Natural killer cell treated with Interleukin-12 subunit alpha and Interleukin-12 subunit beta and Interleukin-15 and Interleukin-18, amount 100 ng/mL, for 72 hours (primary cell): ENCODE results near the gene PCDHGA5. TPM values are rescaled to one million over a fixed set of nuclear protein-coding genes. Genes with fewer than 3 reads are reported as not detected.
A peak's percentile ranks its signal among the peaks of the same experiment; 100 is the strongest.
"Not testable (repeated sequence)": the region's sequence is repeated elsewhere in the genome, so short reads cannot be mapped to it uniquely, and the experiment has no call there.

Experiments used
- ATAC-seq, 2 donors: fragments of 150-1000 bp; cut with Tn5 transposase in 1 of 2; sonication (Bioruptor Pico), chemical (Tn5 transposase) in 1 of 2; 2 replicates each; pipeline ENCODE4 v1.10.0; 2021
- DNase-seq: peaks from one replicate; pipeline ENCODE4 v3.0.0; 2022; ENCODE audit warnings: low spot score
- H3K27ac Mint-ChIP-seq, 2 donors: 1 replicate in 1 of 2; 2 replicates in 1 of 2; pipeline ENCODE4 v1.8.0; 2022; ENCODE audit warnings: mixed read lengths in 2 of 2, mild to moderate bottlenecking in 1 of 2, moderate library complexity in 1 of 2
- H3K27me3 Mint-ChIP-seq, 2 donors: 1 replicate in 1 of 2; 2 replicates in 1 of 2; pipeline ENCODE4 v1.8.0; 2022; ENCODE audit warnings: mixed read lengths in 2 of 2
- H3K36me3 Mint-ChIP-seq: one replicate; pipeline ENCODE4 v1.8.0; 2022; ENCODE audit warnings: mixed read lengths
- H3K4me1 Mint-ChIP-seq, 2 donors: 1 replicate in 1 of 2; 2 replicates in 1 of 2; pipeline ENCODE4 v1.8.0; 2022; ENCODE audit warnings: low read depth in 2 of 2, mixed read lengths in 2 of 2, mild to moderate bottlenecking in 1 of 2
- H3K4me3 Mint-ChIP-seq: one replicate; pipeline ENCODE4 v1.8.0; 2022; ENCODE audit warnings: mixed read lengths
- H3K9me3 Mint-ChIP-seq: 2 replicates; pipeline ENCODE4 v1.8.0; 2022; ENCODE audit warnings: mixed read lengths
- total RNA-seq, 2 donors: library from RNA; stranded (reverse); gene quantifications; one replicate each; pipeline ENCODE4 v1.2.3, GENCODE V29; 2022

Gene PCDHGA5
- total RNA-seq, 2 donors from 2014 or later: 0.33 to 0.36 TPM

DNA sequence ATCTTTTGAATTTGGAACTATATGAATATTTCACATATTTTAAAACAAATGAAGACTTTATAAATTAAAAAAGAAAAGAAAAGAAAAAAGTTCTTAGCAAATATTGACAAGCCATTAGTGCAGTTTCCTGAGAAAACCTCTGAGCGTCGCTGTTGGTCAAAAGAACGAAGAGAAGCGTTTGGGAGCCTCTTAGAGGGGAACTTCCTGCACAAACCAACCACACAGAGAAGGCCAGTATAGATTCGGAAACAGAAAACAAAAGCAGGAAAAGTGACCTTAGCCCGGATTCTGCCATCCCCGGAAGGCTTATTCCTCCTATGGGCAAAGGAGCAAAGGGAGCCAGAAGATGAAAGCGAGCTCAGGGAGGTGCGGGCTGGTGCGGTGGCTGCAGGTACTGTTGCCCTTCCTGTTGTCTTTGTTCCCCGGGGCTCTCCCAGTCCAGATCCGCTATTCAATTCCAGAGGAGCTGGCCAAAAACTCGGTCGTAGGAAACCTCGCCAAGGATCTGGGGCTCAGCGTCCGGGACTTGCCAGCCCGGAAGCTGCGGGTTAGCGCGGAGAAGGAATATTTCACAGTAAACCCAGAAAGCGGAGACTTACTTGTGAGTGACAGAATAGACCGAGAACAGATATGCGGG lies 4.1 kb upstream of the PCDHGA5 start, which contains the start of gene PCDHGB2:
PCDHGB2 (plus strand) TSS at position 205 of the 637 bp plus-strand sequence; CDS start at position 347, 142 bp downstream.
- Mint-ChIP-seq H3K36me3 (peaks cover 34% of the 10 kb centered on the region), H3K27ac (no peak within 1 kb of the TSS), H3K27me3 (peaks cover 54 to 72% of the 10 kb centered on the region in 2 donors), H3K4me3 (peak within 1 kb of the TSS; percentile 74), H3K9me3 (peaks cover 15% of the 10 kb centered on the region), H3K4me1 (peaks cover 3 to 5% of the 10 kb centered on the region in 2 donors)
- DNase-seq: no peak
- peak in 1 of 2 donors; percentile 41 for ATAC-seq

- no peak for DNase-seq
- Mint-ChIP-seq H3K9me3 (peaks cover 15% of the 10 kb centered on the region), H3K36me3 (peaks cover 41% of the 10 kb centered on the region), H3K4me3 (no peak overlapping the region), H3K4me1 (peaks cover 3 to 5% of the 10 kb centered on the region in 2 donors), H3K27me3 (peaks cover 55 to 76% of the 10 kb centered on the region in 2 donors), H3K27ac (no peak overlapping the region)
- no peak for ATAC-seq
These were observed 3.3 kb upstream of the PCDHGA5 start for GRCh38 chr5:141360685-141361084.

DNA sequence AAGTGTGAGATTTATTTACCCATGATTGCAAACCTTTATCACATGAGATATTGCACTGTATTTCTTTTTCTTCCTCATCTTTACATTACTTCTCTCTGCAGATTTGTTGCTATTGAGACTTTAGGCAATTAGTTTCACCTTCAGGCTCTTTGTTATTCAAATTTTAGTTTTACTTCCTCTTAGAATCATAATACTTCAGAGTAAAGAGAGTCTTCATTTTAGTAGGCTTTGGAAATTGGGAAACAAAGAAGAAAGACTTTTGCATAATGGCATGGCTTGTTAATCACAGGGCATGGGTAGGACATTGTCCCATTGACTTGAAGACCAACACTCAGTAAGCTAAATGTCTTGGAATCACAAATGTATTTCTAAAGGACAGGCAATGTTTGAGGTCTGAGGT lies 1.2 kb upstream of the PCDHGA5 start:
- Mint-ChIP-seq H3K4me1 (peaks cover 3 to 5% of the 10 kb centered on the region in 2 donors), H3K9me3 (peaks cover 15% of the 10 kb centered on the region), H3K4me3 (no peak overlapping the region), H3K36me3 (peaks cover 38% of the 10 kb centered on the region), H3K27ac (no peak overlapping the region), H3K27me3 (peaks cover 53 to 74% of the 10 kb centered on the region in 2 donors)
- DNase-seq (no peak), ATAC-seq (no peak)

DNA sequence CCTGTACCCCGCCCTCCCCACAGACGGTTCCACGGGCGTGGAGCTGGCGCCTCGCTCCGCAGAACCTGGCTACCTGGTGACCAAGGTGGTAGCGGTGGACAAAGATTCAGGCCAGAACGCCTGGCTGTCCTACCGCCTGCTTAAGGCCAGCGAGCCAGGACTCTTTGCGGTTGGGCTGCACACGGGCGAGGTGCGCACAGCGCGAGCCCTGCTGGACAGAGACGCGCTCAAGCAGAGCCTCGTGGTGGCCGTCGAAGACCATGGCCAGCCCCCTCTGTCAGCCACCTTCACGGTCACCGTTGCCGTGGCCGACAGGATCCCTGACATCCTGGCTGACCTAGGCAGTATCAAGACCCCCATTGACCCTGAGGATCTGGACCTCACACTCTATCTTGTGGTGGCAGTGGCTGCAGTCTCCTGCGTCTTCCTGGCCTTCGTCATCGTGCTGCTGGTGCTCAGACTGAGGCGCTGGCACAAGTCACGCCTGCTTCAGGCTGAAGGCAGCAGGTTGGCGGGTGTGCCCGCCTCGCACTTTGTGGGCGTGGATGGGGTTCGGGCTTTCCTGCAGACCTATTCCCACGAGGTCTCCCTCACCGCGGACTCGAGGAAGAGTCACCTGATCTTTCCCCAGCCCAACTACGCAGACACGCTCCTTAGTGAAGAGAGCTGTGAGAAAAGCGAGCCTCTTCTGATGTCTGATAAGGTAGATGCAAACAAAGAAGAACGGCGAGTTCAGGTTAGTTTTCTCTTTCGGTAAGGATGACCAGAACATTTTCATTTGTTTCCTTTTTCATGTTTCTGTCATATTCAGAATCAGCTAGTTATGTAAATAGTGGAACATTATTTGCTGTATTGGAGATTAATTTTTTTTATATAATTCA lies 2.3 kb downstream of the PCDHGA5 start:
- Mint-ChIP-seq H3K36me3 (peaks cover 24% of the 10 kb centered on the region), H3K4me3 (no peak overlapping the region), H3K4me1 (peaks cover 3 to 4% of the 10 kb centered on the region in 2 donors), H3K27ac (no peak overlapping the region), H3K9me3 (peaks cover 6% of the 10 kb centered on the region), H3K27me3 (peaks cover 57 to 78% of the 10 kb centered on the region in 2 donors)
- ATAC-seq (no peak), DNase-seq (no peak)

DNA sequence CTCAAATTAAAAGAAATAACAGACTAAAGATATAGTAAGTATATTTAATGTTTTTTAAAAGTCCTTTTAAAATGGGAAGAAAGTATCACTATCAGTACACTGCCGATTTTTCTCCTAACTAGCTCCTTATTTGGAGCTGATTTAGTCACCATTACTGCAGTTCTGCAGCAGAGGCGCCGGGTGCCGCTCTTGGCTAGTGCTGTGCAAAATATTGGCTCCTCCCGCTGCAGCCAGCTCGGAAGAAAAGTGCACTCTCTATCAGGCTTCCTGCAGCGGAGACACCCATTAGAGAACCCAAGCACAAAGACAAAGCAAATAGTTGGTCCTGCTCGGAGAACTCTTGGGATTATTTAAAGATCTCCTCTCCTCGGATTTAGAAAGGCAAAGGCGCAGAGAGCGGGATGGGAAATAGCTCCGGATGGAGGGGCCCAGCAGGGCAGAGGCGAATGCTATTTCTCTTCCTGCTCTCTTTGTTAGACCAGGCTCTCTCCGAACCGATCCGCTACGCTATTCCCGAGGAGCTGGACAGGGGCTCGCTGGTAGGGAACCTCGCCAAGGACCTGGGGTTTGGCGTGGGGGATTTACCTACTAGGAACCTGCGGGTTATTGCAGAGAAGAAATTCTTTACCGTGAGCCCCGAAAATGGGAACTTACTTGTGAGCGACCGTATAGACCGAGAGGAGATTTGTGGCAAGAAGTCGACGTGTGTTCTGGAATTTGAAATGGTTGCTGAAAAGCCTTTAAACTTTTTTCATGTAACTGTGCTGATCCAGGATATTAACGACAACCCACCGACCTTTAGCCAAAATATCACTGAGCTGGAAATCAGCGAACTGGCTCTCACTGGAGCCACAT lies 6.3 kb downstream of the PCDHGA5 start, which contains the start of gene PCDHGB3:
PCDHGB3 (plus strand) TSS at position 249 of the 855 bp plus-strand sequence; CDS start at position 402, 153 bp downstream.
- ATAC-seq (peak in 1 of 2 donors; percentile 44), DNase-seq (no peak)
- Mint-ChIP-seq H3K27ac (no peak within 1 kb of the TSS), H3K36me3 (peaks cover 18% of the 10 kb centered on the region), H3K4me3 (peak within 1 kb of the TSS; percentile 80), H3K27me3 (peaks cover 47 to 63% of the 10 kb centered on the region in 2 donors), H3K9me3 (peaks cover 6% of the 10 kb centered on the region), H3K4me1 (peaks cover 4 to 8% of the 10 kb centered on the region in 2 donors)

DNA sequence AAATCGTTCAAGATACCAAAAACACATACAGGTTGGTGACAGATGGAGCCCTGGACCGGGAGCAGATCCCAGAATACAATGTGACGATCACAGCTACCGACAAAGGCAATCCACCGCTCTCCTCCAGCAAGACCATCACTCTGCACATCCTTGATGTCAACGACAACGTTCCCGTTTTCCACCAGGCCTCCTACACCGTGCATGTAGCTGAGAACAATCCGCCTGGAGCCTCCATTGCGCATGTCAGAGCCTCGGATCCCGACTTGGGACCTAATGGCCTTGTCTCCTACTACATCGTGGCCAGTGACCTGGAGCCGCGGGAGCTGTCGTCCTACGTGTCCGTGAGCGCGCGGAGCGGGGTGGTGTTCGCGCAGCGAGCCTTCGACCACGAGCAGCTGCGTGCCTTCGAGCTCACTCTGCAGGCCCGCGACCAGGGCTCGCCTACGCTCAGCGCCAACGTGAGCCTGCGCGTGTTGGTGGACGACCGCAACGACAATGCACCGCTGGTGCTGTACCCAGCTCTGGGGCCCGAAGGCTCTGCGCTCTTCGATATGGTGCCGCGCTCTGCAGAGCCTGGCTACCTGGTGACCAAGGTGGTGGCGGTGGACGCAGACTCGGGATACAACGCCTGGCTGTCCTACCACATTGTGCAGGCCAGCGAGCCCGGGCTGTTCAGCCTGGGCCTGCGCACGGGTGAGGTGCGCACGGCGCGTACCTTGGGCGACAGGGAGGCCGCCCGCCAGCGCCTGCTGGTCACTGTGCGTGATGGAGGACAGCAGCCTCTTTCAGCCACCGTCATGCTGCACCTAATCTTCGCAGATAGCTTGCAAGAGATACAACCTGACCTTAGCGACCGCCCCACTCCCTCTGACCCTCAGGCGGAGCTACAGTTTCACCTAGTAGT lies 7.9 kb downstream of the PCDHGA5 start:
- ATAC-seq (no peak), DNase-seq (no peak)
- Mint-ChIP-seq H3K4me3 (no peak overlapping the region), H3K27ac (no peak overlapping the region), H3K36me3 (peaks cover 17% of the 10 kb centered on the region), H3K4me1 (peaks cover 4 to 8% of the 10 kb centered on the region in 2 donors), H3K9me3 (peaks cover 6% of the 10 kb centered on the region), H3K27me3 (peaks cover 44 to 49% of the 10 kb centered on the region in 2 donors)

DNA sequence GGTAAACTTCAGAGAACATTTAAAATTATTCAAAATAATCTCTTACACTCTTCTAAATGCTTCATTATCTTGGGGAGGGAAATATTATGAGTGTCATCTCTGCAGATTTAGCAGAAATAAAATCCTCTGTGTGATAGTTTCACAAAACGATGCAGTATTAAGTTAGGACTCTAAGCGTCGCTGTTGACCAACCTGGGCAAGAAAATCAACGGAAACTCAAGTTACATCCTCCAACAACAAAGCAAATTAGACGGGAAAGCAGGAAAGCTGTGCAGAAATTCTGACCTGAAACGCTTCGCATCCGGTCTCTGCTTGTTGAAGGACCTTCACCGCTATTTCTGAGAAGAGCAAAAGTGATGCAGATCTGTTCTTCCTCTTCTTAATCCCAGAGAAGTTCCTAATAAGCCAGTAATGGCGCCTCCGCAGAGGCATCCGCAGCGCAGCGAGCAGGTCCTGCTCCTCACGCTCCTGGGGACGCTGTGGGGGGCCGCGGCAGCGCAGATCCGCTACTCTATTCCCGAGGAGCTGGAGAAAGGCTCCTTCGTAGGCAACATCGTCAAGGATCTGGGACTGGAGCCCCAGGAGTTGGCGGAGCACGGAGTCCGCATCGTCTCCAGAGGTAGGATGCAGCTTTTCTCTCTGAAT lies 9.8 kb downstream of the PCDHGA5 start, which contains the start of gene PCDHGA6:
PCDHGA6 (plus strand) TSS at position 219 of the 645 bp plus-strand sequence; CDS start at position 412, 193 bp downstream.
- Mint-ChIP-seq H3K27me3 (peaks cover 45 to 47% of the 10 kb centered on the region in 2 donors), H3K4me1 (peaks cover 4 to 8% of the 10 kb centered on the region in 2 donors), H3K36me3 (peaks cover 17% of the 10 kb centered on the region), H3K4me3 (peak within 1 kb of the TSS; percentile 33), H3K9me3 (peaks cover 6% of the 10 kb centered on the region), H3K27ac (no peak within 1 kb of the TSS)
- ATAC-seq: no peak
- no peak for DNase-seq

GRCh38 chr5:141374627-141375026 lies 10.7 kb downstream of the PCDHGA5 start:
- Mint-ChIP-seq H3K27me3 (peaks cover 41 to 44% of the 10 kb centered on the region in 2 donors), H3K36me3 (peaks cover 17% of the 10 kb centered on the region), H3K9me3 (peaks cover 6% of the 10 kb centered on the region), H3K4me1 (peaks cover 4 to 8% of the 10 kb centered on the region in 2 donors), H3K4me3 (no peak overlapping the region), H3K27ac (no peak overlapping the region)
- no peak for DNase-seq
- ATAC-seq: no peak

GRCh38 chr5:141375444-141376155 lies 11.6 kb downstream of the PCDHGA5 start:
- H3K4me1 Mint-ChIP-seq, DNase-seq, H3K4me3 Mint-ChIP-seq, H3K27ac Mint-ChIP-seq, H3K9me3 Mint-ChIP-seq, ATAC-seq: not testable (repeated sequence)
- H3K27me3 Mint-ChIP-seq: peaks cover 38 to 41% of the 10 kb centered on the region in 2 donors
- H3K36me3 Mint-ChIP-seq: peaks cover 17% of the 10 kb centered on the region

DNA sequence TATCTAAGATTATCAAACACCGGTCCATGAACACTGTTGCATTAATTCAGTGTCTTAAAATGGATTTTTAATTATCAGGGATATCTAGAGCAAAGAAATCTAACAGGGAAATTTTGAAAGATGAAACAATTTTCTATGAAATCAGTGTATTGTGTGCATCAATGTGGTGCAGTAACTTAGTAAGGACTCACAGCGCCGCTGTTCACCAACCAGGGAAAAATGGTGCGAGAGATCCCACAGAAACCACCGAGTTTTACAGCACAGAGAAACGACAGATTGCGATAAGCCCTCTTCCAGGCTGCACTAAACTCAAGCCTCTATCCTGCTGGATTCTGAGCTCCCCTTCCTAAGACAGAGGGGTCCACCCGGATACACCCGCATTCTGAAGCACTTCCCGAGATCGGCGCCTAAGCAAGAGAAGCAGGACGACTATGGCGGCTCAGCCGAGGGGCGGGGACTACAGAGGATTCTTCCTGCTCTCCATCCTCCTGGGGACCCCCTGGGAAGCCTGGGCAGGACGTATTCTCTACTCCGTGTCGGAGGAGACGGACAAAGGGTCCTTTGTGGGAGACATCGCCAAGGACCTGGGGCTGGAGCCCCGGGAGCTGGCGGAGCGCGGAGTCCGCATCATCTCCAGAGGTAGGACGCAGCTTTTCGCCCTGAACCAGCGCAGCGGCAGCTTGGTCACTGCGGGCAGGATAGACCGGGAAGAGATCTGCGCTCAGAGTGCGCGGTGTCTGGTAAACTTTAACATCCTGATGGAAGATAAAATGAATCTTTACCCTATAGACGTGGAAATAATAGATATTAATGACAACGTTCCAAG lies 18.7 kb downstream of the PCDHGA5 start, which contains the start of gene PCDHGA7:
PCDHGA7 (plus strand) TSS at position 274 of the 826 bp plus-strand sequence; CDS start at position 432, 158 bp downstream.
- no peak for DNase-seq
- Mint-ChIP-seq H3K27ac (no peak within 1 kb of the TSS), H3K36me3 (no peaks in the 10 kb centered on the region), H3K9me3 (no peaks in the 10 kb centered on the region), H3K27me3 (peaks cover 37 to 59% of the 10 kb centered on the region in 2 donors), H3K4me3 (peak within 1 kb of the TSS; percentile 78), H3K4me1 (no peaks in the 10 kb centered on the region)
- ATAC-seq: peak in 1 of 2 donors; percentile 17

- peaks cover 2% of the 10 kb centered on the region for H3K36me3 Mint-ChIP-seq
- DNase-seq (no peak), ATAC-seq (no peak)
- H3K27ac Mint-ChIP-seq: no peak overlapping the region
- no peaks in the 10 kb centered on the region for H3K9me3 Mint-ChIP-seq
- peaks cover 39 to 61% of the 10 kb centered on the region in 2 donors for H3K27me3 Mint-ChIP-seq
- H3K4me3 Mint-ChIP-seq: no peak overlapping the region
- H3K4me1 Mint-ChIP-seq: no peaks in the 10 kb centered on the region
These were observed 19.4 kb downstream of the PCDHGA5 start for GRCh38 chr5:141383345-141383744.
